NCI-H2029 treated with DMSO at 0.1 percent for 48 hours (cell line): ENCODE measurements around the gene TMEM121.
A peak's percentile ranks its signal among the peaks of the same experiment; 100 is the strongest.

ENCODE experiments used
- DNase-seq: peaks from one replicate; lab custom pipeline; 2025; lab: John Stamatoyannopoulos, UW

TMEM121 gene

GRCh38 chr14:105525861-105526775 is at the start of gene TMEM121:
Gene TMEM121, plus strand, starts transcription at chr14:105526583. Its CDS starts 2,252 bp downstream, at chr14:105528835.
- DNase-seq: no peak

- DNase-seq: no peak
Measured at GRCh38 chr14:105476831-105477659, 49.3 kb upstream of the TMEM121 start.

- no peak for DNase-seq
Measured at GRCh38 chr14:105477660-105478397, 48.6 kb upstream of the TMEM121 start.

GRCh38 chr14:105478398-105479251 is 47.8 kb upstream of the TMEM121 start:
- DNase-seq: no peak

- DNase-seq: no peak
Measured at GRCh38 chr14:105479431-105480158, 46.8 kb upstream of the TMEM121 start.

GRCh38 chr14:105480199-105480746 is 46.1 kb upstream of the TMEM121 start:
- no peak for DNase-seq

GRCh38 chr14:105480807-105481801 is 45.3 kb upstream of the TMEM121 start:
- peak; percentile 56 for DNase-seq

GRCh38 chr14:105481886-105482457 is 44.4 kb upstream of the TMEM121 start:
- peak; percentile 69 for DNase-seq

- DNase-seq: no peak
Measured at GRCh38 chr14:105482486-105483110, 43.8 kb upstream of the TMEM121 start.

GRCh38 chr14:105483300-105484068 is 42.9 kb upstream of the TMEM121 start:
- no peak for DNase-seq

- DNase-seq: no peak
Measured at GRCh38 chr14:105484069-105484996, 42.0 kb upstream of the TMEM121 start.

GRCh38 chr14:105484997-105485393 is 41.4 kb upstream of the TMEM121 start:
- DNase-seq: no peak

GRCh38 chr14:105485739-105486162 is 40.6 kb upstream of the TMEM121 start:
- no peak for DNase-seq

GRCh38 chr14:105486163-105486973 is 40.0 kb upstream of the TMEM121 start, which contains the start of gene CRIP1:
Gene CRIP1, plus strand, starts transcription at chr14:105486886. Its CDS starts 374 bp downstream, at chr14:105487260.
- no peak for DNase-seq

GRCh38 chr14:105486974-105487448 is 39.4 kb upstream of the TMEM121 start:
- no peak for DNase-seq
